GM12873 (cell line): ENCODE data around the gene PRIM2.

Experiments
- CTCF ChIP-seq: IDR thresholded peaks from 2 replicates; pipeline ENCODE4 v1.5.1; 2012; ENCODE audit warnings: low read depth, mild to moderate bottlenecking, moderate library complexity, low read length, control low read depth; ENCODE audit not compliant: insufficient read depth; ENCODE audit errors: missing control alignments

The PRIM2 gene

GRCh38 chr6:57329933-57330332, 12.5 kb downstream of the PRIM2 start:
- no peak for TF ChIP-seq CTCF

DNA sequence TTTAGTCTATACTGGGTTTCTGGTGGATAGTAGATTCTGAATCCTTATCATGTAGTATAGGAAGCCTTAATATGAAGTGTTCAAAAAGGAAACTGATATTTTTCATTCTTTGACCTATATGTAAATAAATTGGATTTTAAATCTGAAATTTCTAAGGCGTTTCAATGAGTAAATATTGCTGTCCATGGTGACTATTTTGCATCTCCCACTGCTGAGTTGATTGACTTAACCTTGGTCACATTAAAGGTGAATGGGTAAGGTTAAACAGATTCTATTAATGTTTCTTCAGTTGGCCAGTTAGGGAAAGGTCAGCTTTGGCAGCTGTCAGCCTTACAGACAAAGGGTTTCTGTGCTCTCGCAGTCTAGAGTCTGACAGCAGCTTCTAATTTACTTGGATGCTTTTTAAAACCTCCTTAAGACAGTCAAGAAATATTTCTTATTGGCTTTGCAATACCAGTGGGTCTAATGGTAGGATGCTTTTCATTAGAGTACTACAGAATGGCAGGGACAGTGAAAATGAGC, 24.8 kb downstream of the PRIM2 start:
- TF ChIP-seq CTCF = no peak

- no peak for TF ChIP-seq CTCF
Measured at GRCh38 chr6:57421503-57421902, 104.1 kb downstream of the PRIM2 start.

DNA sequence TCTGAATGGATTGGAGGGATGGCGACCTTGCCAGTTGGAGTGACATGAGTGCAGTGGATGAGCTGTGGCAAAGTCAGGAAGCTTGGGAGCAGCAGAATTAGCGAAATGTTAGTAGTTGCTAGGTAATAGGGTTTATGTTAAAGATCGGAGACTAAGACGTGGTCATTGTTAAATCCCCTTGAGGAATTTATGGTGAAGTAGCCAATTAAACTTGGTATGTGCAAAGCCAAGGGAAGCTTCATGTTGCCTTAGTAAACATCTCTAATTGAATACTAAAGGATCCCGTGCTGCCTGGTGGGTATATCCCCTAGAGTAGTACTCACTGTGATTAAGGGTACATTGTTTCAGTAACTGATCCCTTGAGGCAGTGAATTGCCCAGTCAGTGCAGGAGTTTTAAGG, 106.0 kb downstream of the PRIM2 start:
- no peak for TF ChIP-seq CTCF

DNA sequence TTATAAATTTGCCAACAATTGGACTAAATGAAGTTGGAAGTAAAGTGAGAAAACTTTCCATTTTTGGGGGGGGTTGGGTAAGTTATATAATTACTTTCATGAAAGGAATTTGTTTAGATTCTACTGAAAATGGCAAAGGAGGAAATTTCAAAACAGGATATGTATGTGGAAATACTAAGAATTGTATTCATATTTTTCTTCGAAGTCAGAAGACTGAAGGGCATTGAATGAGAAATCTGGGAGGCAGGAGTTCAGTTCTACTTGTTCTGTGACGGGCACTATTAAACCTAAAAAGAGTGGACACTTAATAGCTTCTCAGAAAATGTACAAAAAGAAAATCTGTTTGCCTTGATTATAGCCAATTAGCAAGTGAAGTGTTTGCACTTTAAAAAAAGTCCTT, 114.7 kb downstream of the PRIM2 start:
- TF ChIP-seq CTCF = no peak

DNA sequence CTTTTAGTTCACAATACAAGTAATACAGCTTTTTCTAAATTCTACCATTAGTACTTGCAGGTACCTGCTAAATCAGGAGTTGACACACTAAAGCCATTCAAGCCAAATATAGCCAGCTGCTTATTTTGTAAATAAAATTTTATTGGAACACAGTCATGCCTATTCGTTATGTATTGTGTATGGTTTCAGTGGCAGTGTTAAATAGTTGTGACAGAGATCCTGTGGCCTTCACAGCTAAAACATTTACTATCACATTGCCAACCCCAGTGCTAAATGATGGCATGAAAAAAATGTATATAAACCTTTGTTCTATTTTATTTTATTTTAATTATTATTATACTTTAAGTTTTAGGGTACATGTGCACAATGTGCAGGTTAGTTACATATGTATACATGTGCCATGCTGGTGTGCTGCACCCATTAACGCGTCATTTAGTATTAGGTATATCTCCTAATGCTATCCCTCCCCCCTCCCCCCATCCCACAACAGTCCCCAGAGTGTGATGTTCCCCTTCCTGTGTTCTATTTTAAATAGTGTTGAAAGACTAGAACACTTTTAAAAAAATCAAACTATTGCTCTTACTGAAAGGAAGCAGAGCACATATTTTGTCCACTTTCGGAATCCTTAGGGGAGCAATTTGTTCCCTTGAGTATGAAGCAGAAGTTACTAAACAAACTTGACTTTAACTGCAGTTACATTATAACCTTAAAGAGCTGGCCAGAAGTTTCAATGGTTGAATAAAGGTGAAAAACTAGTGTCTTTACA, 115.7 kb downstream of the PRIM2 start:
- no peak for TF ChIP-seq CTCF

GRCh38 chr6:57434944-57435343, 117.5 kb downstream of the PRIM2 start:
- no peak for TF ChIP-seq CTCF
